CD4-positive, alpha-beta T cell treated with Interleukin-10 for 1 hour (primary cell): ENCODE measurements around the gene SEMA4G.

Source experiments
- DNase-seq: peaks from one replicate; pipeline ENCODE4 v3.0.0-alpha.2; 2020

The SEMA4G gene

GRCh38 chr10:100969187-100970075, at the start of gene SEMA4G:
Gene SEMA4G (plus strand): TSS chr10:100969504. CDS start chr10:100972913, 3,409 bp downstream.
- DNase-seq: peak; percentile 46

GRCh38 chr10:100923580-100923979, 45.7 kb upstream of the SEMA4G start:
- DNase-seq: no peak

DNA sequence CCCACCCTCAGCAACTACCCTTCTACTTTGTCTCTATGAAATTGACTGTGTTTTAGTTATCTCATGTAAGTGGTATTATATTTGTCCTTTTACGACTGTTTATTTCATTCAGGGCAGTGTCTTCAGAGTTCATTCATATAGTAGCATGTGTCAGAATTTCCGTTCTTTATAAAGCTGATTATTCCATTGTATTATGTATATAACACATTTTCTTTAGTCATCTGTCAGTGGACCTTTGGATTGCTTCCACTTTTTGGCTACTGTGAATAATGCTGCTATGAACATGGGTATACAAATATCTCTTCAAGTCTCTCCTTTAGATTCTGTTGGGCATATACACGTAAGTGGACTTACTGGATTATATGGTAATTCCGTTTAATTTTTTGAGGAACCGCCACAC, 42.0 kb upstream of the SEMA4G start:
- DNase-seq: no peak

DNA sequence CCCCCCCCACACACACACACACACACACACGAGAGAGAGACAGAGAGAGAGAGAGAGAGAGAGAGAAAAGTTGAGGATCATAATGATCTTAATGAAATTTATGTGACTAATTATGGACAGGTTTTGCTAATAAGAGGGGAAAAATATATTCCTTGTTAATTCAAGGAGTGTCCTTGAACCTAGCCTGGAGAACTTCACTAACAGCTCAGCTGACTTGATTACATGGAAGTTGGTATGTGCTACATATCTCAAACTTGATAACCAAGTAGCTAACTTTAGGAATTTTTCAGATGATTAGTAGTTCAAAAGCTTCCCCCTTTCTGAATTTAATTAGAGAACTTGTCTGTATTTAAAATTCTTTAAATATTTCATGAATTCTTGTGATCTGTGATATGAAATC, 41.3 kb upstream of the SEMA4G start:
- DNase-seq: no peak

DNA sequence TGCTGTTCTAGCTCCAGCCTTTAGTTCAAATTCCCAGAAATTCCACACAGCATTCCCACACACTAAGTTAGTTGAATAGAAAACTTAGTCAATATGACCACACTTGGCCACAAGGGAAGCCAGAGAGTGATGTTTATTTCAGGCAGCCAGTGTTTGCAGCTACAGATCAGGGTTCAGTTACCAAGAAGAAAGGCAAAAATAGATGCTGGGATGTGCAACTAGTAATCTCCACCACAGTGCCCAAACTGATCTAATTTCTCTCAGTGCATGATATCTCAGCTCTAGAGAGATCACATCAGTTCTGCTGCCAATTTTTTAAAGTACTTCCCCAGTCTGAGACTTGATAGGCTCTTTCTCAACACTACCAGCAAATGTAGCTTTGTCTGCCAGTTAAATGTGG, 38.9 kb upstream of the SEMA4G start:
- DNase-seq: no peak

DNA sequence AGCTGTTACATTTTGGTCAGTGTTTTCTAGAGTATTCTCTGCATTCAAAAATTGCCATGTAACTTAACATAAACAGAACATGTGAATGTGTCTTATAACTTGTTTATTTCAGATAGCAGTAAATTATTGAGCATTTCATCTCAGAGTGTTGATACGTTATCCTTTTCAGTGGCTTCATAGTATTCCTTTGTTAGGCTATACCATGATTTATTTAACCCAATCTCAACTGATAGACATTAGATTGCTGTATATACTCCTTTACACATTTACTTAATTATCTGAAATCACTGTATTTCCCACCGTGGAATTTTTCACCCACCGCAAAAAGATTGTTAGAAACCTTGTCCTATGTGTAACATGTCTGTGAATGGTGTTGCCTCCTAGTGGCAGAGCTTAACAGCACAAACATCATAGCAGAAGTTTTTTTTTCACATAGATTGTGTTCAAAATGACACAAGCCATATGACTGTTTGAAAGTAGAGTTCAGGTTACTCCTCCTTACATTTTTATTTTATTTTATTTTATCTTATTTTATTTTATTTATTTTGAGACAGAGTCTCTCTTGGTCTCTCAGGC, 35.1 kb upstream of the SEMA4G start:
- peak; percentile 16 for DNase-seq

- DNase-seq: no peak
These were observed 29.4 kb upstream of the SEMA4G start for GRCh38 chr10:100939763-100940344.

DNA sequence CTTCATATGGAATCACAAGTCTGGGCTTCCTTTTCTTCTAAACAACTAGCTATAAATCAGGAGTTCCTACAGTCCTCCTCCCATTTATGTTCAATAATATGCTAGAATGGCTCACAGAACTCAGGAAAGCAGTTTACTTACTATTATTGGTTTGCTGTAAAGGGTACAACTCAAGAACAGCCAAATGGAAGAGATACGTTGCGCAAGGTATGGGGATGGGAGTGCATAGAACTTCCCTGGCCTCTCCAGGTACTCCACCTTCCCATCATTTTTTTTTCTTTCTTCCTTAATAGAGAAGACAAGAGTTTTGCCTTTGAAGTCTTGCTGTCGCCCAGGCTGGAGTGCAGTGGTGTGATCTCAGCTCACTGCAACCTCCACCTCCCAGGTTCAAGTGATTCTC, 27.1 kb upstream of the SEMA4G start:
- no peak for DNase-seq

DNA sequence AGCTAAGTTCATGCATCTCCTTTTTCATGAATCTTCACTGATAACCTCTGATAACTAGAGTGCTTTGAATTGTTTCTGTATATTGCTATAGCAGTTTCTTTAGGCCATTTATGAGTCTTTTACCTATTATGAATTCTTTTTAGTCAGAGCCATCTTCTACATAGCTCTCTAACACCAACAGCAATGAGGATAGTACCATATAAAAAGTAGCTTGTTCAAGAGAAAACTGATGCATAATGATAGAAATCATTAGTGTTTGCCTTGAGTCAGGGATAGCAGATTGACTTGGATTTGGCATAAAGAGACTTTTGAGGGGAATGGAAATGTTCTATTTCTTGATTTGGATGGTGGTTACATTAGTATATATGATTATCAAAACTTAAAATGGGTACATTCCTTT, 25.8 kb upstream of the SEMA4G start:
- no peak for DNase-seq

GRCh38 chr10:100945754-100946153, 23.6 kb upstream of the SEMA4G start:
- no peak for DNase-seq

GRCh38 chr10:100948916-100949315, 20.4 kb upstream of the SEMA4G start:
- DNase-seq: no peak

- no peak for DNase-seq
These were observed 9.1 kb upstream of the SEMA4G start for GRCh38 chr10:100960251-100960650.

DNA sequence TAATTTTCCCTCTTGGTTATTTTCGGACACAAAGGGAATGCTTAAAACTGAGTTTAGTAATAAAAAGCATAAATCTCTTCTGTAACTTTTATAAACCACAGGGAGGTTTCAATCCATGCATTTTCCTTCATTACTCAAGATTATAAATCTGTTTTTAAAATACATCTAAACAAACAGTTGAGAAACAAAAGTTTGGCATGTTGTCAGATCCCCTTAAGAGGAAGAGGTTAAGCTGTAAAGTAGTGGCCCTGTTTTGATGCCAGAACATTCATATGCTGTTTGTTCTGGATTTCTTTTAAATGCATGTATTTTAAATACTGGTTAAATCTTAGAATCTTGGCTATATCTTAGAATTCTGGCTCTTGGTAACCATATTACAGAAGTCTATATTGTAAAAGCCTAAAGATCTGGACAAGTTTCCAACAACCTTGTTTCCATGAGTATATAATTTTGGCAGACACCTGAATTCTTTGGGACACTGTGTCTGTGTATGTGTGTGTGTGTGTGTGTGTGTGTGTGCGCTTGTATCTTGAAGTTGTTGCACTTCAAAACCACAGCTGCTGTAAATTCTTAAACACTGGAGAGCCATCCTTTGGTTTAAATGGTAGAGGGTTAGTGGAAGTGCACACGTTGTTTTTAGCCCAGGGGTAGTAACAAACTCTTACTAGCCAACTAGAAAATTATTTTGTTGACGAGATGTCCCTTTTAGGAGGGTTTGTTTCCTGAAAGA, 6.8 kb upstream of the SEMA4G start:
- DNase-seq: no peak

GRCh38 chr10:100963826-100964225, 5.5 kb upstream of the SEMA4G start:
- no peak for DNase-seq

DNA sequence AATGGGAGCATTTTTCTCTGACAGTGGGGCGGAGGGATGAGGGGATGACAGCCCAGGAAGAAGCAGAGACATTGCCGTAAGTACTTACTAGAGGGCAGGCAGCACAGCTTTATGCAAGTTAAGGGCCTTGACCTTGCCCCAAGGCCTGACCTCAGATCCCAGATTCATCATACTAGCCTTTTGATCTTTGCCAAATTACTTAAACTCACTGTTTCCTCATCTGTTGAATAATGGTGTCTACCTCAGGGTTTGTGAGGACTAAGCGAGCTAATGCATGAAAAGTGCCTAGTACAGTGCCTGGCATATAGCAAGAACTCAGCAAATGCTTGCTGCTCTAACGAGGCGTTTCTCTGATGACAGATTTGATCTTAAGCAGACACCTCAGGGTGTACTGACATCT, 3.5 kb upstream of the SEMA4G start:
- no peak for DNase-seq

- DNase-seq: no peak
These were observed 2.4 kb upstream of the SEMA4G start for GRCh38 chr10:100966887-100967286.

- no peak for DNase-seq
These were observed 2.0 kb upstream of the SEMA4G start for GRCh38 chr10:100967332-100967731.

DNA sequence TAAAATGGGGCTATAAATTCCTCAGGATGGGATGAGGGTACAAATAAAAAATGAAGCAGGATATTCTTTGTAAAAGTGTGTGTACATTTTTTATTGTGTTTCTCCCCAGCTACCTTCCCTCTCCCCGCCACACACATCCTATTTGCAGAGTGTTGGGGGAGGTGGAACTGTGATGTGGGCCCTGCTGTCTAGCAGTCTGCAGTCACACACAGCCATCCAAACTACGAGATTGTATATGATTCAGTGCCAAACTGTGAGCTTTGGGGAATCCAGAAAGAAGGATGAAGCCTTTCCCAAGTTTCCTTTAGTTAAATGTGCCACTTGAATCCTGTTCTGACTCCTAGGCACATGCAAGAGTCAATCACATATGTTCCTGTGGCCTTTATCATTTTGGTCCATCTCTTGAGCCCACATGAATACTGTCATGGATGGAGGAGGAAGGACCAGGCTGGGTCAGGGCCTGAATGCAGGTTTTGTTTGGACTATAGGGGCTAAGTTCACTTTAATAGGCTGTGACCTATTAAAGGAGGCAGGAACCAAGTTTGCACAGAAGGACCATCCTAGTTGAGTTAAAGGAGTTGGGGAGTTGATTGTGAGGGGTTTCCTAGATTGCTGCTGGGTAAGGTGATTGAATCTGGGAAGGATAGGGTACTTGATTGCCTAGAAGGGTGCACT, 1.1 kb upstream of the SEMA4G start:
- no peak for DNase-seq

DNA sequence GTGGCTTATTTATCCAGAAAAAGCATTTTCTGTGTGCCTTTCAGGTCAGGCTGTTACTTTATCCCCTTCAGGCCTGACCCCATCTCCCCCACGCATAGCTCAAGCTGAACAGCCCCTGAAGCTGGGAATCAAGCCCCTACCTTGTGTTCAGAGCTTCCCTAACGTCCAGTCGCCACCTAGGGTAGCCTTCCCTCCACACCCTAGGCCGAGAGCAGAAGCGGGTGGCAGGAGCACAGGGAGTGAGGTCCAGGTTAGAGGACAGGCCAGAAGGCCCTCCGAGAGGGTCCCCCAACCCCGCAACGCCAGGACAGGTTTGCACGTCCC, 479 bp upstream of the SEMA4G start:
- DNase-seq: no peak

GRCh38 chr10:100970076-100970913, 991 bp downstream of the SEMA4G start:
- DNase-seq: peak; percentile 57

DNA sequence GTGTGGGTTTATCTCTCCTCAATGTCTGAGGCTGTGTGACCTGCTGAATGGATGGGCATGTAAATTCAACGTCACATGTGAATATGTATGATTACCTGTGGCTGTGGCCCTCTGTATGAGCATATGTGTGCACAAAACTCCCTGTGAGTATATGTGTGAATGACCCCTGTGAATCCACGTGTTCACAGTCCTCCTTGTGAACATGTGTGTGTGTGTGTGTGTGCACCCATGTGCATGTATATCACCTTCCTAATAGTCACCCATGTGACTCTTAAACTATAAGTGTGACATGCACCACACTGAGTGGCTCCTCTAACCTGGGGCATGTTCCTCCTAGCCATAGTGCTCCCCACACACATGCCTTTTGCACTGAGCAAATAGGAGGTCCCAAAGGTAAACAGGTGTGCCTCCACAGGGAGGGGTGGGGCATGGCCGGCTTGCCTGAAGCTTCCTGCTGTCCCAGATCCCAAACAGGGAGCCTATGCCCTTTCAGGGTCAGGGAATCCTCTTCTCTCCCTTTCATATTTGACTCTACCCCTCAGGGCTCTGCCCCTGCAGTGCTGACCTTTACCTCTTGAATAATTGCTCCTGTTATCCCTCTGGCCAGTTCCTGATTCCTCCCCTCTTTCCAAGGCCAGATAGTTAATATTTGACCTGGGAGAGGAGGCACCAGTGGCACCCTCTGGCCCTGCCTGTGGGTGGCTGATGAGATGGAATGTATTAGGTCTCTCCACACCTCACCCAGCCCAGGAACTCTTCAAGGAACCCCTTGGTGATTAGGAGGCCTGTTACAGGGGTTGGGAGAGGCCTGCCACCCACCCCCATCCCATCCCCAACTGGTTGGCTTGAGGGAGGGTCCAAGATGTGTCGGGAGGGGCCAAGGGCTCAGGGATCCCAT, 1.9 kb downstream of the SEMA4G start:
- DNase-seq: no peak
